Pons (tissue), 1 donor: Measurements from ENCODE around the gene MAL.

Source experiments
- DNase-seq: peaks from one replicate; pipeline ENCODE4 v3.0.0-alpha.2; 2016; ENCODE audit warnings: low spot score

Gene MAL

GRCh38 chr2:95025406-95026319 is at the start of gene MAL:
Gene MAL (plus strand): TSS chr2:95025708. CDS start chr2:95025793, 85 bp downstream.
- DNase-seq: peak; percentile 67

GRCh38 chr2:94977826-94978225 is 47.7 kb upstream of the MAL start:
- DNase-seq: no peak

GRCh38 chr2:94978917-94979316 is 46.6 kb upstream of the MAL start:
- DNase-seq: no peak

- no peak for DNase-seq
These were observed 45.8 kb upstream of the MAL start for GRCh38 chr2:94979406-94980375.

- DNase-seq: no peak
These were observed 45.1 kb upstream of the MAL start for GRCh38 chr2:94980406-94980805.

- DNase-seq: no peak
These were observed 43.4 kb upstream of the MAL start for GRCh38 chr2:94982156-94982555.

- DNase-seq: no peak
These were observed 42.8 kb upstream of the MAL start for GRCh38 chr2:94982675-94983074.

- no peak for DNase-seq
These were observed 40.4 kb upstream of the MAL start for GRCh38 chr2:94984964-94985575.

- no peak for DNase-seq
These were observed 39.9 kb upstream of the MAL start for GRCh38 chr2:94985636-94986035.

GRCh38 chr2:94986392-94986963 is 39.0 kb upstream of the MAL start:
- DNase-seq: peak; percentile 81

GRCh38 chr2:94987074-94988020 is 38.2 kb upstream of the MAL start:
- DNase-seq: no peak

- no peak for DNase-seq
These were observed 34.6 kb upstream of the MAL start for GRCh38 chr2:94990956-94991355.

- DNase-seq: no peak
These were observed 33.1 kb upstream of the MAL start for GRCh38 chr2:94992360-94992759.

GRCh38 chr2:94993176-94994062 is 32.1 kb upstream of the MAL start:
- DNase-seq: no peak

GRCh38 chr2:94994063-94994913 is 31.2 kb upstream of the MAL start:
- DNase-seq: no peak

GRCh38 chr2:94994914-94995552 is 30.5 kb upstream of the MAL start:
- no peak for DNase-seq

GRCh38 chr2:94995553-94996304 is 29.8 kb upstream of the MAL start:
- DNase-seq: no peak
